ENCODE results near the gene ZBBX. TPM values are rescaled to one million over a fixed set of nuclear protein-coding genes. Genes with fewer than 3 reads are reported as not detected.
A peak's percentile ranks its signal among the peaks of the same experiment; 100 is the strongest.

The ZBBX gene
- total RNA-seq, 2 donors from 2014 or later: 3.5 to 8.2 TPM

GRCh38 chr3:167209011-167209410 is 171.1 kb downstream of the ZBBX start:
- peak; percentile 74 for TF ChIP-seq CTCF (conservative IDR thresholded peaks at IDR 0.05)
- no peak overlapping the region for H3K27ac Mint-ChIP-seq
- no peaks in the 10 kb centered on the region for H3K9me3 Mint-ChIP-seq
- Histone ChIP-seq H3K27ac (ENCODE audit: low read depth, low read length) (no peak overlapping the region), H3K4me3 (ENCODE audit: low read length) (no peak overlapping the region), H3K9ac (ENCODE audit: extremely low read depth, low read length, poor library complexity, severe bottlenecking) (no peak overlapping the region), H3K27me3 (ENCODE audit: control insufficient read depth, insufficient read depth, low read length, poor library complexity, severe bottlenecking) (no peaks in the 10 kb centered on the region), H3K9me3 (ENCODE audit: control insufficient read depth, low read length) (no peaks in the 10 kb centered on the region), H3K36me3 (ENCODE audit: control insufficient read depth, insufficient read depth, low read length) (no peaks in the 10 kb centered on the region), H3K4me1 (ENCODE audit: control insufficient read depth, insufficient read depth, low read length) (no peaks in the 10 kb centered on the region)
- H3K4me3 Mint-ChIP-seq: no peak overlapping the region
- no peaks in the 10 kb centered on the region for H3K4me1 Mint-ChIP-seq
- peak; percentile 50 for DNase-seq
- no peaks in the 10 kb centered on the region for H3K36me3 Mint-ChIP-seq (ENCODE audit: low read depth)
- H3K27me3 Mint-ChIP-seq (ENCODE audit: insufficient read depth): no peaks in the 10 kb centered on the region

GRCh38 chr3:167203062-167203461 is 177.0 kb downstream of the ZBBX start:
- Histone ChIP-seq H3K36me3 (ENCODE audit: control insufficient read depth, insufficient read depth, low read length) (no peaks in the 10 kb centered on the region), H3K27me3 (ENCODE audit: control insufficient read depth, insufficient read depth, low read length, poor library complexity, severe bottlenecking) (no peaks in the 10 kb centered on the region), H3K27ac (ENCODE audit: low read depth, low read length) (no peak overlapping the region), H3K9me3 (ENCODE audit: control insufficient read depth, low read length) (no peaks in the 10 kb centered on the region), H3K4me1 (ENCODE audit: control insufficient read depth, insufficient read depth, low read length) (no peaks in the 10 kb centered on the region), H3K4me3 (ENCODE audit: low read length) (no peak overlapping the region), H3K9ac (ENCODE audit: extremely low read depth, low read length, poor library complexity, severe bottlenecking) (no peak overlapping the region)
- 83 to 86% methylated on average over 1 of the region's 1 CpG for WGBS, 2 experiments (ENCODE audit: insufficient coverage in 1 of 2, insufficient read length in 1 of 2)
- Mint-ChIP-seq H3K27me3 (ENCODE audit: insufficient read depth) (no peaks in the 10 kb centered on the region), H3K36me3 (ENCODE audit: low read depth) (no peaks in the 10 kb centered on the region), H3K4me3 (no peak overlapping the region), H3K9me3 (no peaks in the 10 kb centered on the region), H3K27ac (no peak overlapping the region), H3K4me1 (no peaks in the 10 kb centered on the region)
- no peak for TF ChIP-seq CTCF (conservative IDR thresholded peaks at IDR 0.05)
- DNase-seq: no peak

GRCh38 chr3:167198949-167199600 is 181.0 kb downstream of the ZBBX start:
- Mint-ChIP-seq H3K27ac (no peak overlapping the region), H3K4me3 (no peak overlapping the region), H3K9me3 (no peaks in the 10 kb centered on the region), H3K27me3 (ENCODE audit: insufficient read depth) (no peaks in the 10 kb centered on the region), H3K36me3 (ENCODE audit: low read depth) (no peaks in the 10 kb centered on the region), H3K4me1 (no peaks in the 10 kb centered on the region)
- Histone ChIP-seq H3K9me3 (ENCODE audit: control insufficient read depth, low read length) (no peaks in the 10 kb centered on the region), H3K27me3 (ENCODE audit: control insufficient read depth, insufficient read depth, low read length, poor library complexity, severe bottlenecking) (no peaks in the 10 kb centered on the region), H3K9ac (ENCODE audit: extremely low read depth, low read length, poor library complexity, severe bottlenecking) (no peak overlapping the region), H3K4me3 (ENCODE audit: low read length) (no peak overlapping the region), H3K36me3 (ENCODE audit: control insufficient read depth, insufficient read depth, low read length) (no peaks in the 10 kb centered on the region), H3K27ac (ENCODE audit: low read depth, low read length) (no peak overlapping the region), H3K4me1 (ENCODE audit: control insufficient read depth, insufficient read depth, low read length) (no peaks in the 10 kb centered on the region)
- 85% methylated on average over 1 of the region's 1 CpG; no CpG with 5 or more reads in 1 of the 2 experiments for WGBS, 2 experiments (ENCODE audit: insufficient coverage in 1 of 2, insufficient read length in 1 of 2)
- no peak for TF ChIP-seq CTCF (conservative IDR thresholded peaks at IDR 0.05)
- DNase-seq: no peak

Other genes starting within 250 kb of the ZBBX start
- gene SERPINI2, start 93.7 kb upstream of the ZBBX start, total RNA-seq: not detected

Measured in endodermal cell (in vitro differentiated cells).